ENCODE measurements around the gene BMP5. TPM values are rescaled to one million over a fixed set of nuclear protein-coding genes. Genes with fewer than 3 reads are reported as not detected.
A peak's percentile ranks its signal among the peaks of the same experiment; 100 is the strongest.

BMP5 gene
- total and polyA plus RNA-seq, 2 of the 13 experiments (the other 11 are each of a cell fraction or from before 2014, with no cell fraction given): not detected

DNA sequence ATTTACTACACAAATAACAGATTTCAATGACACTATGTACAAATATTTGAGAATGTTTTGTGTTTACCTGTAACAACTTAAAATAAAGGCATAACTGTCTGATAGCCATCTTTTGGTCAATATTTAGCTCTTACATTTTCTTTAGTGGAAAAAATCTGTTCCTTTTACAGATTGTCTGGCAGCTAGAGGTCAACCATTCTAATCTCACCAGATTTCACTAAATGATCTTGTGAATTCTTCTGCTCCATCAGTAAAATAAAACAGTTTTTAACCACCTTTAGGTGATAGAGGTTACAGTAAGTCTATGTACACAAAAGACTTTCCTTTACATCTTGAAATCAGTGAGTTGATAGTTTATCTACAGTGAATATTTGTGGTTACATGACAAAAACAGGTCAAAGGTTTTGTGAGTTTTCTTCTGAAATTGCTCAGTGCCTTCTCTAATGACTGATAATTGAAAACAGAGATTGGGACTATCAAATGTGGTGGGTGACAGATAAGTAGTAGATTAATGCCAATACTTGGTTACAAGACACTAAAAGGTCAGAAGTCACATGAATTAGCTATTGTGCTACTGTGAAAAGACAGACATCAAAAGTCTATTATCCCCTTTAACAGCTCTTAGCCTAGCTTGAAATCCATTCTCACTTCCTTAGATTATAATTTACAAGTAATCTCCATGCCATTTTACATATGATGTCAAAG lies 47.4 kb downstream of the BMP5 start (continued):
- TF ChIP-seq RAD21 (CRISPR knock-in tag; IDR thresholded peaks at IDR 0.05) (no peak), ZNF382 (CRISPR knock-in tag; IDR thresholded peaks at IDR 0.05; ENCODE audit: borderline replicate concordance) (no peak), CC2D1A (CRISPR knock-in tag; IDR thresholded peaks at IDR 0.05) (no peak), ARNT2 (CRISPR knock-in tag; IDR thresholded peaks at IDR 0.05; ENCODE audit: low read depth) (no peak), ZNF564 (CRISPR knock-in tag; IDR thresholded peaks at IDR 0.05) (no peak), GFI1 (CRISPR knock-in tag; IDR thresholded peaks at IDR 0.05; ENCODE audit: borderline replicate concordance) (peak; percentile 90), CBFB (CRISPR knock-in tag; IDR thresholded peaks at IDR 0.05) (no peak), SP4 (CRISPR knock-in tag; IDR thresholded peaks at IDR 0.05) (no peak), ZNF629 (CRISPR knock-in tag; conservative IDR thresholded peaks at IDR 0.05) (no peak)
- TF ChIP-seq, protein P1, sequence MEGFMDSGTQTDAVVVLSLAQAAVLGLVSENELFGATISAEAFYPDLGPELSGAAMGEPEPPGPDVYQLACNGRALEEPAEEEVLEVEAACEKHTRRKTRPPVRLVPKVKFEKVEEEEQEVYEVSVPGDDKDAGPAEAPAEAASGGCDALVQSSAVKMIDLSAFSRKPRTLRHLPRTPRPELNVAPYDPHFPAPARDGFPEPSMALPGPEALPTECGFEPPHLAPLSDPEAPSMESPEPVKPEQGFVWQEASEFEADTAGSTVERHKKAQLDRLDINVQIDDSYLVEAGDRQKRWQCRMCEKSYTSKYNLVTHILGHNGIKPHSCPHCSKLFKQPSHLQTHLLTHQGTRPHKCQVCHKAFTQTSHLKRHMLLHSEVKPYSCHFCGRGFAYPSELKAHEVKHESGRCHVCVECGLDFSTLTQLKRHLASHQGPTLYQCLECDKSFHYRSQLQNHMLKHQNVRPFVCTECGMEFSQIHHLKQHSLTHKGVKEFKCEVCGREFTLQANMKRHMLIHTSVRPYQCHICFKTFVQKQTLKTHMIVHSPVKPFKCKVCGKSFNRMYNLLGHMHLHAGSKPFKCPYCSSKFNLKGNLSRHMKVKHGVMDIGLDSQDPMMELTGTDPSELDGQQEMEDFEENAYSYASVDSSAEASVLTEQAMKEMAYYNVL (CRISPR knock-in tag; IDR thresholded peaks at IDR 0.05; ENCODE audit: borderline replicate concordance): no peak

DNA sequence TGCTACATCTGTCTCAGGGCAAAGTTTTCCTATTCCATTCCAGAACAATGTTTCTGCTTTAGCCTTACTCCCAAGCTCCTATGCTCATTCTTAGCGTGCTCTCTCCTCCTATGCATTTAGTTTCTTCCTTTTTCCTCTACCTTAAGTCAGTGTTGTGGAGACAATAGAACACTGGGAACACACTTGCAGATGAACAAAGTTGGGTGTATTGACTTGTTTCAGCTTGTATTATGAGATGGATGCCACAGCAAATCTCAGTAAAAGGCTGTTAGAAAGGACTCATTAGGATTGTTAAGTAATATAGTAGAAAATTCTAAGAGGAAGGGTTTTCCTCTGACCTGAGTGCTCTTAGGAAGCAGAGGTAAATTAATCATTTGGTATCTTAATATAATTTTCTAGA lies 48.4 kb downstream of the BMP5 start:
- FAIRE-seq: no peak
- Histone ChIP-seq H2AFZ (ENCODE audit: low read length) (no peak overlapping the region), H3K4me3 (replicated peaks in 1 of 3; ENCODE audit: insufficient read depth in 1 of 3, low read depth in 2 of 3, low read length in 3 of 3) (no peak overlapping the region), H3K4me1 (ENCODE audit: insufficient read depth, low read length) (peaks cover 12% of the 10 kb centered on the region), H3K9me3 (ENCODE audit: low read length) (no peaks in the 10 kb centered on the region), H3K27ac (ENCODE audit: extremely low read length, insufficient read depth, low read length) (no peak overlapping the region), H3K4me2 (ENCODE audit: low read depth, low read length) (no peak overlapping the region), H3K79me2 (ENCODE audit: insufficient read depth, low read length) (no peaks in the 10 kb centered on the region), H3K27me3 (ENCODE audit: control insufficient read depth in 1 of 2, insufficient read depth in 2 of 2, low read length in 2 of 2) (no peaks in the 10 kb centered on the region; a peak in 1 of 5 replicates), H4K20me1 (ENCODE audit: insufficient read depth, low read length) (no peaks in the 10 kb centered on the region), H3K36me3 (replicated peaks in 1 of 2; ENCODE audit: control insufficient read depth in 1 of 2, insufficient read depth in 2 of 2, low read length in 2 of 2) (no peaks in the 10 kb centered on the region), H3K9ac (ENCODE audit: insufficient read depth, low read depth, low read length) (no peak overlapping the region)
- DNase-seq (ENCODE audit: low spot score): no peak
- BruUV-seq (replicated peaks): no TSS peak
- ATAC-seq: no peak
- in situ Hi-C loops (cut with HindIII; ENCODE audit: extremely low pct_ligation_motif_present, low pct_unique_long_range_greater_than_20kb) (no loop called here), intact Hi-C loops (cut with micrococcal nuclease; ENCODE audit: unreplicated experiment) (no loop called here)
- TF ChIP-seq MIER2 (CRISPR knock-in tag; IDR thresholded peaks at IDR 0.05) (no peak), ATRX (CRISPR knock-in tag; IDR thresholded peaks at IDR 0.05; ENCODE audit: borderline replicate concordance) (no peak), ZNF331 (CRISPR knock-in tag; IDR thresholded peaks at IDR 0.05) (no peak), ZNF577 (CRISPR knock-in tag; IDR thresholded peaks at IDR 0.05; ENCODE audit: borderline replicate concordance, low read depth) (no peak), GATAD2A (CRISPR knock-in tag; IDR thresholded peaks at IDR 0.05) (no peak), ZNF788 (CRISPR knock-in tag; IDR thresholded peaks at IDR 0.05; ENCODE audit: borderline replicate concordance) (no peak), ERF (CRISPR knock-in tag; IDR thresholded peaks at IDR 0.05) (no peak), KLF9 (CRISPR knock-in tag; IDR thresholded peaks at IDR 0.05; ENCODE audit: low read depth) (no peak)
- CTCF ChIA-PET (ENCODE audit: low intra/inter-chr PET ratio, low total read pairs): no interaction called here
- POLR2A ChIA-PET: no interaction called here
- 7% methylated on average over 1 of the region's 1 CpG for WGBS (ENCODE audit: low lambda C conversion rate)
